BE2C (cell line): Measurements from ENCODE around the gene TAS2R4. TPM values are rescaled to one million over a fixed set of nuclear protein-coding genes. Genes with fewer than 3 reads are reported as not detected.

Experiments
- DNase-seq: peaks from one replicate; pipeline ENCODE4 v3.0.0-alpha.2; 2020
- H3K27me3 ChIP-seq: fragments of 250-450 bp; sonication (Bioruptor Pico); 2 replicates; pipeline ENCODE4 v1.5.1; 2020; ENCODE audit warnings: mild to moderate bottlenecking
- H3K36me3 ChIP-seq: fragments of 250-450 bp; sonication (Bioruptor Pico); 2 replicates; pipeline ENCODE4 v1.5.1; 2020; ENCODE audit warnings: mild to moderate bottlenecking
- H3K4me1 ChIP-seq: fragments of 250-450 bp; sonication (Bioruptor Pico); 2 replicates; pipeline ENCODE4 v1.5.1; 2020
- H3K4me3 ChIP-seq: 2 replicates; pipeline ENCODE4 v1.5.1; 2011; ENCODE audit warnings: low read depth, low read length
- H3K9me3 ChIP-seq: fragments of 250-450 bp; sonication (Bioruptor Pico); 2 replicates; pipeline ENCODE4 v1.5.1; 2020
- CTCF ChIP-seq: IDR thresholded peaks from 2 replicates; pipeline ENCODE4 v1.5.1; 2012; ENCODE audit warnings: mild to moderate bottlenecking, low read depth, low read length
- polyA plus RNA-seq: library from polyadenylated mRNA; unstranded; fragments of >200 nt; gene quantifications from one replicate; pipeline ENCODE4 v1.2.1, GENCODE V29; 2012; ENCODE audit warnings: low read depth, missing spikeins; ENCODE audit not compliant: insufficient read length, insufficient read depth

TAS2R4 gene
- polyA plus RNA-seq, result 0.85 TPM

- TF ChIP-seq CTCF, result no peak
- no peaks in the 10 kb centered on the region; the same call in 1 of the 2 replicates for H3K36me3 ChIP-seq
- no peaks in the 10 kb centered on the region for H3K9me3 ChIP-seq
- H3K27me3 ChIP-seq, result no peaks in the 10 kb centered on the region
- H3K4me3 ChIP-seq, result no peak within 1 kb of the TSS
- no peak for DNase-seq
- no peaks in the 10 kb centered on the region for H3K4me1 ChIP-seq
Observed at GRCh38 chr7:141776374-141776773, at the start of gene TAS2R4. TSS of gene TAS2R4 (plus strand) at chr7:141776674. CDS start at chr7:141778489, 1,815 bp downstream.

DNA sequence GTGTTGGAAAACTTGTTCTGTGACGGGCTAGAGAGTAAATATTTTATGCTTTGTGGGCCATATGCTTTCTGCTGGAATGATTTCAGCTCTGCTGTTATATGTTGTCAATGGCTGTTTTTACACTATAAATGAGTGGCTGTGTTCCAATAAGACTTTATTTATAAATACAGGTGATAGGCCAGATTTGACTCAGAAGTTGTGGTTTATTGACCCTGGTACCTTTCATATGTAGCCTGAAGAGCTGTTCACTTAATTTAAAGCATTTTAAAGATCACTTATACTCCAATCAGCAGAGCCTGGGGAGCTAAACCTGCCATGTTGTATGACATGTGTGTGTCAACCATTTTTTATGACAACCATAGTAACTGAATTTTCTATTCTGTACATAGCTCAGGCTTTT is 47.5 kb upstream of the TAS2R4 start:
- Histone ChIP-seq H3K27me3 (peaks cover 9% of the 10 kb centered on the region), H3K4me1 (no peaks in the 10 kb centered on the region), H3K4me3 (no peak overlapping the region), H3K9me3 (no peaks in the 10 kb centered on the region), H3K36me3 (no peaks in the 10 kb centered on the region)
- no peak for DNase-seq
- no peak for TF ChIP-seq CTCF

DNA sequence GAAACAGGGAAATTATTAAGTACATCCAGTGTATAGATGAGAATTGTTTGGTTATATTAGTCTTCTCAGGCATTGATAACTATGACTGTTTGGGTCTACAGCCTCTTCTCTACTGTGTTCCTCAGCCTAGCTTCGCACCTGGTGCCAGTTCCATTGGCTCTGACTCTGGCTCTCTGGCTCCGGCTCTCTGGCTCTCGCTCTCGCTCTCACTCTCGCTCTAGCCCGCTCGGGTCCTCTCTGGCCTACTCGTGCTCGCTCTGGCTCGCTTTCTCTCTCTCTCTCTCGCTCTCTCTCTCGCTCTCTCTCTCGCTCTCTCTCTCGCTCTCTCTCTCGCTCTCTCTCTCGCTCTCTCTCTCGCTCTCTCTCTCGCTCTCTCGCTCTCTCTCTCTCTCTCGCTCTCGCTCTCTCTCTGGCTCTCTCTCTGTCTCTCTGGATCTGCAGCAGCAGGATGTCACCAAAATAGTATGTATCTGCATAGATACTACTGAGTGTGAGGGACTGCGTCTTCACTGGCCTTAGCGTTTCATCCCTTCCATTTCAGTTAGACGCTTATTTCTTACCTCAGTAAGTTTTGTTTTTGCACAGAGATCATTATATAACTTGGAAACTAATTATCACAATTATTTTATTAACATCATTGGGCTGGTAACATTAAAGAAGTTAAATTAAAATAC is 44.9 kb upstream of the TAS2R4 start:
- no peak for TF ChIP-seq CTCF
- Histone ChIP-seq H3K27me3 (peaks cover 9% of the 10 kb centered on the region), H3K36me3 (no peaks in the 10 kb centered on the region), H3K4me1 (no peaks in the 10 kb centered on the region), H3K4me3 (no peak overlapping the region), H3K9me3 (no peaks in the 10 kb centered on the region)
- no peak for DNase-seq

- no peaks in the 10 kb centered on the region for H3K9me3 ChIP-seq
- H3K36me3 ChIP-seq, result peaks cover 24% of the 10 kb centered on the region
- H3K4me3 ChIP-seq, result peak overlapping the region; percentile 91
- no peaks in the 10 kb centered on the region; the same call in 1 of the 2 replicates for H3K4me1 ChIP-seq
- no peaks in the 10 kb centered on the region for H3K27me3 ChIP-seq
- TF ChIP-seq CTCF, result no peak
- no peak for DNase-seq
Observed at GRCh38 chr7:141737118-141737835, 39.2 kb upstream of the TAS2R4 start.

- peak; percentile 90 for TF ChIP-seq CTCF
- H3K27me3 ChIP-seq, result no peaks in the 10 kb centered on the region
- H3K36me3 ChIP-seq, result peaks cover 31% of the 10 kb centered on the region
- peak; percentile 91 for DNase-seq
- no peaks in the 10 kb centered on the region for H3K9me3 ChIP-seq
- no peaks in the 10 kb centered on the region; the same call in 1 of the 2 replicates for H3K4me1 ChIP-seq
- peak within 1 kb of the TSS; percentile 91 for H3K4me3 ChIP-seq
Observed at GRCh38 chr7:141737836-141738591, 38.5 kb upstream of the TAS2R4 start, which contains the start of gene SSBP1. TSS of gene SSBP1 (plus strand) at chr7:141738358. CDS start at chr7:141739167, 809 bp downstream.
